Measurements from ENCODE around the gene TDRD15.
"Not testable (repeated sequence)": the region's sequence is repeated elsewhere in the genome, so short reads cannot be mapped to it uniquely, and the experiment has no call there.

TDRD15 gene

DNA sequence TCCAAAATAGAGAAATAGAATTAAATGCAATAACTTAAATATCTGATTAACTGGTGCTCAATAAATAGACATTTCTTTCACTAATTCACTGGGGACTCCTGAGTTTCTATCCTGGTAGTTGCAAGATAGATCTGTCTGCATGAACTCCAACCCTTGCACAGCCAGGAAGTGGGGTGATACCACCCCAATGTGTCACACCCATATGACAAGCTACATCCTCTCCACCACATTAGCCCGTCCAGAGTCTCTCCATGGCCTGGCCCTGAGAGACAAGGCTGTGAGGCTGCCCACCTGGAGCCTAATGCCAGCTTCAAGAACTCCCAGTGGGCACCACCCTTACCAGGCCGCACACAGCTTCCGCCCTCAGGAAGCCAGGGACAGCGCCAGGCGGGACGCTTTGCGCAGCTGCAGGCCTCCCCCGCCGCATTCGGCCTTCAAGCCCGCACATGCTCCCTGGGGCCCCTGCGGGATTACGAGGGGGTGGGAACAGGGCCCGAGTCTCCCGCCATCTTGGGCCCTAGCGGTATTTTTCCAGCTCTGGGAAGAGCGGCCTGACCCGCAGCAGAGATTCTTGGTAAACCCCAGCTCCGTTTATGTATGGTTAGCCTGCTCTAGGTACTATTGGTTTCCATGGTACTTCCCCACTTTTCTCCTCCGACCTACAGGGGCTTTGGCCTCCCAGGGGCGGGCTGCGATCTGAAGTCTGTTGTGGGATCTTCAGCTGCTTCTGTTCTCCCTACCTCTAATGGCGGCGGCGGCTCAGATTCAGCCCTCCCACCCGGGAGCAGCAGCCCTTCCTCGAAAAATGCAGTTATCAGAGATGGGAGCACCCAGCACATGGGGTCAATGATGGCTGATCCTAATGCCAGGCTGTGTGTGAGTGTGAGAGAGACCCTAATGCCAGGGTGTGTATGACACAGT, at the start of gene TDRD15:
TSS of gene TDRD15 (plus strand) at position 496 of the 921 bp plus-strand sequence. CDS start 13,500 bp downstream, outside the sequence.
- no peak for DNase-seq (ENCODE audit: low spot score)

DNA sequence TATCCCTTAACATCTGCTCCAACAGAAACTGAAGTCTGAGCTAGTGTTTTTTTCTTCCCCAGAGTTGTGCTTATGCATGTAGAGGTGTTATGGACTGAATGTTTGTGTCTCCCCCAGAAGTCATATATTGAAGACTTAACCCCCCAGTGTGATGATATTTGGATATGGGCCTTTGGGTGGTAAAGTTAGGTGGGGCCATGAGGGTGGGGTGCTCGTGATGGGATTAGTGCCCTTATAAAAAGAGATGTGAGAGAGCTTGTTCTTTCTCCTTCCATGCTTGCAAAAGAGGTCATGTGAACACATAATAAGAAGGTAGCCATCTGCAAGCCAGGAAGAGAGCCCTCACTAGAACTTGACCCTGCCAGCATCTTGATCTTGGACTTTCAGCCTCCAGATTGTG, 45.5 kb upstream of the TDRD15 start:
- no peak for DNase-seq (ENCODE audit: low spot score)

DNA sequence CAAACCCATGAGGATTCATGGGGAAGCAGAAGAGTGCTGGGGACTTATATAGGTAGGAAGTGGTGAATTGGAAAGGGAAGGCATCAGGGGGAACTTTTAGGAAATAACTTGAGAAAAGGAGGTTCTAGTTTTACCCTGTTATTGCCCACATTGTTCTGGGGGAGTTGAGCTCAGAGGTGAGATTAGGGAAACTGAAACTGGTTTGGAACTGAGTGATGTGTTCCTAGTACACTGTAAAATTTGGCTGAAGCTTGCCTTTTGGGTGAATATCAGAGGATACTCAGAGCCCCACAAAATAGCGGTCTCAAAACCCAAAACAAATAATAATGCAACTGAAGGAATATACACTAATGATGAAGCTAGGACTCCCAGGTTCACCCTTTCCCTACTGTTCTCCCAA, 40.3 kb upstream of the TDRD15 start:
- no peak for DNase-seq (ENCODE audit: low spot score)

DNA sequence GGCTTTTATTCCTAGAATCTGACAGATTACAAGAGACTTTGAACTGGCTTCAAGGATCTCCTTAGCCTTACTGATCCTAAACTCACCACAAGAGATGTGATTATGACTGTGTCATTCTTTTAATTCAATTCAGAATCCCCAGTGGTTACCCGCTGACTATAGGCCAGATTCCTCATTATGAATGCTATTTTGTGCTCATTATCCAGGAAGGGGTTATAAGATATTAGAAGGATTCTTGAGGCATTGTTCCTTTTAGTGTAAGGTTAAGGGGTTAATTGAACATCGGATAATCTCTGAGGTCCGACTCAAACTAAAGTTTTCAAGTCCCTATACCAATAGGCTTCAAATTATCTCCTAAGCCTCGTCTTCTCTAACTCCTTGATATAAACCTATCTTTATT, 39.4 kb upstream of the TDRD15 start:
- DNase-seq (ENCODE audit: low spot score), result no peak

DNA sequence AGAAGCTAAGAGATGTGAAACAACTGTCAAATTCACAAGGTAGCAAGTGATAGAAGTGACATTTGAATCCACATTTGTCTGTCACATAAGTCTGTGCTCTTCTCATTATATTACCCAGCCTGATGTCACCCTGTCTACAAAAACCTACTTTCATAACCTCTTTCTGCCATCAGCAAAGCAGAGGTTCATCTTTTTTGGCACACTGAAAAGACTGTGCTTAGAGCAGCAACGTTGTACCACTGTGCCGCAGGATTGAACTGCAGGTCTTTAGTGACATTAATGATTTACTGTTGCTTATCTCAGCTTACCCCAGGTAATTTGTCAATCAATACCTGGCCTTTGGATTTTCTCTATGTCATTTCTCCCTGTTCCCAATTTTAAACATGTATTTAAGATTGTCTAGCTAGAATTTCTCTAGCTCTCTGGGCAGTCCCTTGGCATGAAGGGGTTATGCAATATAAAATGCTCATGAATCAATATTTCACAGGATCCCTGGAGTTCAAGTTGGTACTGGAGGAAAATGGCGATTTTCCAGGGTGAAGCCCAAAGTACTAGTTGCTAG, 31.4 kb upstream of the TDRD15 start:
- DNase-seq (ENCODE audit: low spot score), result no peak

DNA sequence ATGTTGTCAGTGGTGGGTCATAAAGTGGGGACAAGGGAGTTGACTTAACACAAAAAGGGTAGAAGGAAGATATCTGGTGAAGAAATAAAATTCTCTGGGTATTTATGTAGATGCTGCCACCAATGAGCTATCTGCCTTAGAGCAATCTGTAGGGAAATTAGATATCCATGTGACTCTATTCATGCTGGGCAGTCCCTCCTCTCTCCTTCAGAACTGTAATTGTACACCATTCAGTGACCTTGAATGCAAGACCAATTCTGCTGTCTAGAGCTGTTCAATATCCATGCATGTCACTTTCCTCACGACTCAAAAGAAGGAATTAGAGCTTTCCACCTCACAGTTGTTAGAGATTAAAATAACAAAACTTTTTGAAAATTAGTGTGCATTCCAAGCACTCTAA, 28.6 kb upstream of the TDRD15 start:
- no peak for DNase-seq (ENCODE audit: low spot score)

DNA sequence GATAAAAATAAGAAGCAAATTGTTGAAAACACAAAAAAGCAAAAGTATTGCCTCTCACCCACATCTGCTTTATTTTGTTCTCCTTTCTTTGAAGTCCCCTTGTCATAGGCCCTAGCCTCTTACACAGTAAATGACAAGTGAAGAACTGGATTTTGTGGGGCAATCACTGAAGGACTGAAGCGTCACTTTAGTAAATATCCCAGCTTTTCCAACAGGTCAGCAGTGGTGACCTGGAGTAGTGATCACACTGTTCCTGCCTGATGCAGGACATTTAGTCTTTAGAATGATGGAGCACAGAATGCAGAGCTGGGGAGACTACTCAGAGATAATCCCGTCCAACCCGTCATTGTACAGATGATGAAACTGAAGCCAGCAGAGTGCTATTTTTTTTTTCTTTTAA, 28.1 kb upstream of the TDRD15 start:
- DNase-seq (ENCODE audit: low spot score), result no peak

DNA sequence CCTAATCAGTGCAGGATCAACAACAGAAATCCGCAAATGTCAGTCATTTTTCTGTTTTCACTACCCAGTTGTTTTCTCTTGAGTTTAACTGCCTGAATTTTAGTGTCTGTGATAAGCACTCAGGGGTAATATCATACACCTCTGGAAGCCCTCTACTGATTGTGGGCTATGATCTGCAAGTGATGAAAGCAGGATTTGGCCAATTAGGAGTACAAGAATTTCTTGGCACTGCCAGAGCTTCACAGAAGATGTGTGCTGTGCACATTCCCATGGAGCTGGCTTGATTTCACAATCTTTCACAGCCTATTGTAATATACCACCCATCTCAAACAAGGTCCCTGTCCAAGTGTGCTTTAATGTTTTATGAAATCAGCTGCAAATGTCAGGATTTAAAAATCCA, 27.3 kb upstream of the TDRD15 start:
- DNase-seq (ENCODE audit: low spot score), result no peak

DNA sequence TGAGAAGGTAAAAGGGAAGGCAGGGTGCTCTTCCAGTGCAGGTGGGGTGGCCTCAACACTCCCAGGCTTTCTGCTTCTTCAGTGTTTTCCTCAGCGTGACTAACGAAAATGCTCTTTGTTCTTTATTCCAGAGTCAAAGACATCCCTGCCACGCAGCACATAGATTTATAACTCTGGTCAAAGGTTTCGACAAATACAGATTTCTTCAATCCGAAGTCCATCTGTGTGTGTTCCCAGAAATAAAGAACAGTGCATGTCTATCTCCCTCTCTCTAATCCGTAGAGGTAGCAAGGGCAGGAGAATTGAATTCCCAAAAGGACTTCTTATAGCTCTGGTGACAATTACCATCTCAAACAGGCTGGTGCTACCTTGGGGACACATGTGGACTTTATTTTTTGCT, 26.4 kb upstream of the TDRD15 start:
- no peak for DNase-seq (ENCODE audit: low spot score)

DNA sequence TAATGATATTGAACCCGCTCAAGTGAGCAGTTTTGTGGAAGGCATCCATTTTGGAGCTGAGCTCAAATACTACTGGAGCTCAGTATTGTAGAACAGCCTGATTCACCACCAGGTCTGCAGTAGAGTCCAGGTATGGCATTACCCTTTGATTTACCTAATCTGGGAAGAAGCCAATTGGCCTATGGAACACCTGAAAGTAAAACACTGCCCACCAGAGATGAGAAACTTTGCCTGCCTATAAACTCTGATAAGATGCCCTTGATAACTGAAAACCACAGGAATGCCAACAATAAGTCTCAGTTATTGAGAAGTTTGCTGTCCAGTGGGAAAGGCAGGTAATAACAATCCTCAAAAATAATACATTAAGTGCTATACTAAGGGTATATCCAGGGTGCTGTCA, 25.5 kb upstream of the TDRD15 start:
- DNase-seq (ENCODE audit: low spot score), result no peak

DNA sequence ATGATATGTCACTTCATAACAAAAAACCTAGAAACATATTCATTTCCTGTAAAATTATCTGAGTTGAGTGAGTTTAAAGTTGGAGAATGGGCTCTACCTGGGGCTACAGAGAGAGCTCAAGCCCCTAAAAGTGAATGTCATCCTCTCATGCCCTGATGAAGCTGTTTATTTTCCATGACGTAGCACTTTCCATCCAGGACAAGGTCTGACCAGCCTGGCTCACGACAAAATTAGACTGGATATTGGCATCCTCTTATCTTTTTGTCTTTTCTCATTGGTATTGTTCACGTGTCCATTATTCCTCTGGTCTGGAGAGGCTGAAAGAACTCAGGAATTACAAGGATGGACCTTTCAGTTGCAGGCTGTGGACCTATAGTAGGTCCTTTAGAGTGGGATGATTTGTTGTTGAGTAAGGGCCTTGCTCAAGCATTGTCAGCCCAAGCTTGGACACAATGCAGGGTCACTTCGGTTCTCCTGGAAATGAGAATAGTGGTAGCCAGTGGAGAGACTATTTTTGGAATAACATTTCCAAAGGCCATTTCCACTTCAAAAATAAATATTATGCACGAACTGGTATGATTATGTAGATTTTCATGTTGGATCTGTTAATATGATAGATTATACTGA, 24.4 kb upstream of the TDRD15 start:
- no peak for DNase-seq (ENCODE audit: low spot score)

DNA sequence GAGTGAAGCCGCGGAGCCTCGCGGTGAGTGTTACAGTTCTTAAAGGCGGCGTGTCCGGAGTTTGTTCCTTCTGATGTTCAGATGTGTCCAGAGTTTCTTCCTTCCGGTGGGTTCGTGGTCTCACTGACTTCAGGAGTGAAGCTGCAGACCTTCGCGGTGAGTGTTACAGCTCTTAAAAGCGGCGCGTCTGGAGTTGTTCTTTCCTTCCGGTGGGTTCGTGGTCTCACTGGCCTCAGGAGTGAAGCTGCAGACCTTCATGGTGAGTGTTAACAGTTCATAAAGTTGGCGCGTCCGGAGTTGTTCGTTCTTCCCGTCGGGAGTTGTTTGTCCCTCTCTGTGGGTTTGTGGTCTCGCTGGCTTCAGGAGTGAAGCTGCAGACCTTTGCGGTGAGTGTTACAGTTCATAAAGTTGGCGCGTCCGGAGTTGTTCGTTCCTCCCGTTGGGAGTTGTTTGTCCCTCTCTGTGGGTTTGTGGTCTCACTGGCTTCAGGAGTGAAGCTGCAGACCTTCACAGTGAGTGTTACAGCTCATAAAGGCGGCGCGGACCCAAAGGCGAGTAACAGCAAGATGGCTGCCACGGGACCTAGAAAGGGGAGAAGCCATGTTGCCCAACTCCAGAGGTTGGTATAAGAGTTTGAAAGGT, 22.1 kb upstream of the TDRD15 start:
- not testable (repeated sequence) for DNase-seq (ENCODE audit: low spot score)

DNA sequence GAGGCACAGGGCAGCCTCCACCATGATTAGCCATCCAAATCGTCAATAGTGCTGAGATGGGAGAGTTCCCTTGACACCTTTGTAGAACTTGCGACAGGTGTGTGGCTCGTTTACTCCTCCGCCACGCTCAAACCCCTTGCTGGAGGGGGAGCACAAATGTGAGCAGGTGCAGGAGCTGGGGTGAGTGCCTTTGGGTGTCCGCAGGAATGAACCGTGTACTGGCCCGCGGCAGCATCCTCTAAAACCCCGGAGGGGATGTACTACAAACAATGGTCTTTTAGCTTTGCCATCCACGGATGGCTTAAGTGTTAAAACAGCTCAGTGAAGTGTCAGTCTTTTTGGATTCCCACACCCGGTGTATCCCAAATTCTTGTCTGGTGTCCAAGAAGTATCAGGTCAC, 21.4 kb upstream of the TDRD15 start:
- DNase-seq (ENCODE audit: low spot score), result no peak

DNA sequence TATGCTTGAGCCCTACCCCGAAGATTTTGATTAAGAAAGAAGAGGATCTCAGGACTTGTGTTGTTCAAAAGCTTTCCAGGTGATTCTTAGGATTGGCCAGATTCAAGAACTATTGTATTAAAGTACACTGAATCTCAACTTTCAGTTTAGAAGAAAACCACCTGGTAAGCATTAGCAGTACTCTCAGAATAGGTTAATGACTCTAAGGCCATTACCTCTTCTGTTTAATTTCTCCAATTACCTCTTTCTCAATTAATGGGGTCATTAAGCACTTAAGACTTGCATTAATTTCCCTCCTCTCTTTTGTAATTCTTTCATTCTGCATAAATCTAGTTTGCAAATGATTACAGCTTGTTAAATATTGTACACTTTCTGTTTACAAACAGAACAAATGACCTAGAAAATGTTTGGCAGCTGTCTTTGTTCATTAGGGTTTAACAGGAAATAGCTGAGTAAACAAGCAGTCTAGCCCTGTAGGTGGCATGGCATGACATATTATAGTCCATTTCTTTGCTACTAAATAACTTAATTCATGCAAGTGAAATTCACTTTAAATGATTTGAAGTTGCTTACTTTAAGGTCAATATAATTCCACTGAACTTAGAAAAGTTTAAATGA, 20.4 kb upstream of the TDRD15 start:
- no peak for DNase-seq (ENCODE audit: low spot score)

DNA sequence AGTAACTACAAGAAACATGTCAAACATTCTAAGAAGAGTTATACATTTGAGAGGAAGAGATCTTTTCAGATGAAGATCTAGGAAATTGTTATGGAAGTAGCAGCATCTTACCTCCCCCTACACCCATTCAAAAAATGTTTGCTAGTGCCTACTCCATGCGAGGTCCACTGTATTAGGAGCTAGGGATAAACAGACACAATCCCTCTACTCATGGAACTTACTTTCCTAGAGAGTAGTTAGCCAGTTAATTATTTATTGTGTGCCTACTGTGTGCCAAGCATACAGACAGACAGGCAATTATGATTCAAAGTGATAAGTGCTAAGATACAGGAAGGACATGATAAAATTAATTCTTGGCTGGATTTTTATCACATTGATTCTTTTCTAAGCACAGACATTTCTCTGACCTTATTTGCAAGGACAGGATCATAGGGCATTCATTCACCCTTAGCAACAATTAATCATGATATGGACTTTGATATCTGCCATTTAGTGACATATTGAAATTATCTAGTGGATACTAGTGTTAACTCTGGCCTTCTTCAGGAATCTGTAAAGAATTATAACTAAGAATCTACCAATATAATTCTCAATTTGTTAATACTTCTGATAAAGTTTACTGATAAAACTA, 19.6 kb upstream of the TDRD15 start:
- DNase-seq (ENCODE audit: low spot score), result no peak

DNA sequence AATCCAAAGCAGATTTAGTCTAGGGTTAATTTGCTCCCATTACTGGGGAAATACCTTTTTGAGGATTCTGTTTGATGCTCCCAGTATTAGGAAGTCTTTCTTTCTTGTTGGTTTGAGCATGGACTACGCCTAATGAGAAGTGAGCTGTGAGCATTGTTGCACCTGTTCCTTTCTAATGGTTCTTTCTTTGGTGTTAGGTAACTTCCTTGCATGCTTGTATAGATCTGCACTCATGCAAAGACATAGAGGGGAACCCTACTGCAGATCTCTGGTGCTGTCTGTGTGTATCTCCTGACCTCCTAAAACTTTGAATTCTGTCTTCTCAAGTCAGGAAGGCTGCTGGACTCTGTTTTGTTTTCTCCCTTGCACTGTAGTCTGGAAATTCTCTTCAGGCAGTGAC, 12.8 kb upstream of the TDRD15 start:
- DNase-seq (ENCODE audit: low spot score), result no peak

DNA sequence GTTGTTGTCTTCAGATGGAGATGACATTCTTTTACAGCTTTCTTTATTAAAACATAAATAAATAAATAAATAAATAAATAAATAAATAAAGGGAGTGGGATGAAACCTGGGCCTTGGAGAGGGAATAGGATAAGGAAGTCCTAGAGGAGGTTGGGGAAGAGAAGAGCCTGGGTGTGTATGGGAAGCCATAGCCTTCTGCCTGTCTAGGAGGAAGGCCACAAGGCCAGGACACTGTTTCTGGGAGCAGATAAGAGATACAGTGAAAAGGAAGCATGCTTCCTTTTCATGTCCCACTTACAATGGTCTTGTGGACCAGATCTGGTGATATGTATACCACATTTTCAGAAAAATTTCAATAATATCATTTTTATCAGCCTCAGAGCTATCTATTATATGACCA, 6.1 kb upstream of the TDRD15 start:
- no peak for DNase-seq (ENCODE audit: low spot score)

DNA sequence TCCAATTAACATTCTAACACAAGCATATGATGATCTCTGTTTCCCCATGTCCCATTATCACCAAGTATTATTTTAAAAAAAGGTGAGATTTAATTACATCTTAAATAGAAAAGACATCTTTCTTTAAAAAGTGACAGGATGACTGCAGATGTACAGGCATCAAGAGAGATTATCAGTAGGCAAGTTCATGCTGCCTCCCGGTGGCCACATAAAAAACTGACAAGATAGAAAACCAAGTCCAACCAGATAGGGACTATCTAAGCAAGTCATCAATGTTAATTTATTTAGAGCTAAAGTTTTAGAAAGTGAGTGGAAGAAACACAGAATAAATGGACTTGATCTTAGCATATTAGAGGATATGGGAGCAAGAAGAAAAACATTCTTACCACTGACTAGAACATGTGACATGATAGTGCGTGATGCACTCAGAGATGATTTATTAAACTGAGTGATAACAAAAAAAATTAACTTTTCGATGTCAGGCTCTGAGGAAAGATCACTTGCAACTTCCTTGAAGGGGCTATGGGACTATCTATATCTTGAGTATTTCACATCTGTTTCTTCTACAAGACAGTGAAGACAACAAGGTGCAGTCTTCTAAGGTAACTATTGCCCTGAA, 5.4 kb upstream of the TDRD15 start:
- DNase-seq (ENCODE audit: low spot score), result peak; percentile 11

DNA sequence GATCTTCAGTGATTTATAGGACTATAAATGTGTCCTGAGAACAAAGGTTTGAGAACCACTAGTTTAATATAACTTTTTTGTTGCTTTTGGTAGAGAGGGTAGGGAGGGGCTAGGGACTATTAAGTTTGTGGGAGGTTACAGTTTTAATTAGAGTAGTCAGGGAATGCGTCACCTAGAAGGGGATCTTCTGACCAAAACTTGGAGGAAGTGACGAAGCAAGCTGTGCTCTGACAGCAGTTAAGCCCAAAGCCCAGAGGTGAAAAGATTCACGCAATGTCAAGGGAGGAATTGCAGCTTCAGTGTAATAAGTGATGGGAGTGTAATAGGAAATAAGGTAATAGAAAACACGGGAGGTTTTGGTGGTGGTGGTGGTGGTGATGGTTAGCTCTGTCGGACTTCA, 8.1 kb downstream of the TDRD15 start:
- no peak for DNase-seq (ENCODE audit: low spot score)

DNA sequence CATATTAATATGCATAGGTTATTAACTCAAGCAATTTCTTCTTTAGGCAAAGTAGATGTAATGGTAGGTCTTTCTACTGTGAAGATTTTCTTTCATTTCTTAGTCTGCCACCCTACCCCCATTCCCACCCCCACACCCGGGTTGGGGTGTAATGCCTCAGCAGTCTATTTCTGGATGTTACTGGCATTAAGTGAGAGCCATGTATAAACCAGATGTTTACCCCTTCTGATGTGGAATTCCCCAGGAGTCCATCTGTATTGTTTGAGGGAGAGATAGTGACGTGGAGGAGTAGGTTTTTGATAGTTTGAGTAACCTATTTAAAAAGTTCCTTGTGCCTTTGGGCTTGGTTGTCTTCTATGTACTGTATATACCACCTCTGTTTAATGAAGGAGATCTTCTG, 11.8 kb downstream of the TDRD15 start:
- no peak for DNase-seq (ENCODE audit: low spot score)

DNA sequence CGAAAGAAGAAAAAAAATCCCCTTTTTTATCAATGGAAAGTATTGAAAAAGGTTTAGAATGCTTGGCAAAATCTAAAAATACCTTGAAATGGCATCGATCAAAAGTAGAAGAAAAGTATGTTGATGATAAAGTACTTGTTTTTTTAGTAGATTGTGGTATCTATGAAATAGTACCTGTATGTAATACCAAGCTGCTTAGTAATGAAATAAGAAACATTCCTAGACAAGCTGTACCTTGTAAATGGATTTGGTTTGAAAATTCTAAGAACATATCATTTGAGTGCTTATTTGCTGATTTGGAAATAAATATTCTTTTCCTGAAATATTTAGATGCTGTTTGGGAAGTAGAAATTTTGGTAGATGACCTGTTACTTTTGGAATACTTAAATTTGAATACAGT, 18.4 kb downstream of the TDRD15 start:
- no peak for DNase-seq (ENCODE audit: low spot score)
